ENCODE measurements around the gene CEP350. TPM values are rescaled to one million over a fixed set of nuclear protein-coding genes. Genes with fewer than 3 reads are reported as not detected.
"Not testable (repeated sequence)": the region's sequence is repeated elsewhere in the genome, so short reads cannot be mapped to it uniquely, and the experiment has no call there.

CEP350 gene
- total RNA-seq, 1 experiment from 2014 or later, result 42.2 TPM

- H3K4me3 ChIP-seq (ENCODE audit: low read depth, low read length, poor library complexity, severe bottlenecking), result peak overlapping the region; percentile 97
- BruUV-seq (replicated peaks), result no TSS peak
- POLR2A ChIA-PET (ENCODE audit: low non-redundant PET), result no interaction called here
- H3K27me3 ChIP-seq (replicated peaks; ENCODE audit: insufficient read depth, low read depth, low read length, poor library complexity), result no peaks in the 10 kb centered on the region
- CTCF ChIA-PET, result no interaction called here
- H3K27ac ChIP-seq (ENCODE audit: low read depth, low read length, poor library complexity, severe bottlenecking), result peak overlapping the region; percentile 96
- no peaks in the 10 kb centered on the region for H3K9me3 ChIP-seq (ENCODE audit: low read depth, low read length, poor library complexity, severe bottlenecking)
- peaks cover 27% of the 10 kb centered on the region for H3K4me1 ChIP-seq (ENCODE audit: insufficient read depth, low read length, poor library complexity, severe bottlenecking)
- TF ChIP-seq CTCF (conservative IDR thresholded peaks at IDR 0.05; ENCODE audit: low read depth, low read length) (no peak), EZH2 (IDR thresholded peaks at IDR 0.05; ENCODE audit: borderline replicate concordance, low read depth, low read length, poor library complexity, severe bottlenecking) (no peak)
- H3K36me3 ChIP-seq (ENCODE audit: insufficient read depth, low read length, poor library complexity, severe bottlenecking), result no peaks in the 10 kb centered on the region
- peak; percentile 47 for DNase-seq (ENCODE audit: low spot score)
- intact Hi-C loops (cut with micrococcal nuclease; ENCODE audit: unreplicated experiment), result loop anchor here (10.0 kb wide), 1 partner anchor 210 kb away; no protein-coding TSS in a partner anchor
Observed at GRCh38 chr1:179955287-179955680, 674 bp downstream of the CEP350 start.

- H3K9me3 ChIP-seq (ENCODE audit: low read depth, low read length, poor library complexity, severe bottlenecking), result no peaks in the 10 kb centered on the region
- TF ChIP-seq EZH2 (IDR thresholded peaks at IDR 0.05; ENCODE audit: borderline replicate concordance, low read depth, low read length, poor library complexity, severe bottlenecking) (no peak), CTCF (conservative IDR thresholded peaks at IDR 0.05; ENCODE audit: low read depth, low read length) (no peak)
- no peak overlapping the region for H3K27ac ChIP-seq (ENCODE audit: low read depth, low read length, poor library complexity, severe bottlenecking)
- H3K36me3 ChIP-seq (ENCODE audit: insufficient read depth, low read length, poor library complexity, severe bottlenecking), result no peaks in the 10 kb centered on the region
- H3K27me3 ChIP-seq (replicated peaks; ENCODE audit: insufficient read depth, low read depth, low read length, poor library complexity), result no peaks in the 10 kb centered on the region
- peak overlapping the region; percentile 97 for H3K4me3 ChIP-seq (ENCODE audit: low read depth, low read length, poor library complexity, severe bottlenecking)
- H3K4me1 ChIP-seq (ENCODE audit: insufficient read depth, low read length, poor library complexity, severe bottlenecking), result peaks cover 27% of the 10 kb centered on the region
- CTCF ChIA-PET, result no interaction called here
- POLR2A ChIA-PET (ENCODE audit: low non-redundant PET), result no interaction called here
- intact Hi-C loops (cut with micrococcal nuclease; ENCODE audit: unreplicated experiment), result loop anchor here (10.0 kb wide), 1 partner anchor 209 kb away; no protein-coding TSS in a partner anchor
- BruUV-seq (replicated peaks), result TSS peak; percentile 58
- DNase-seq (ENCODE audit: low spot score), result no peak
Observed at GRCh38 chr1:179955731-179956130, 1.1 kb downstream of the CEP350 start.

GRCh38 chr1:179958359-179958758 lies 3.7 kb downstream of the CEP350 start:
- Histone ChIP-seq H3K9me3 (ENCODE audit: low read depth, low read length, poor library complexity, severe bottlenecking) (no peaks in the 10 kb centered on the region), H3K27ac (ENCODE audit: low read depth, low read length, poor library complexity, severe bottlenecking) (no peak overlapping the region), H3K36me3 (ENCODE audit: insufficient read depth, low read length, poor library complexity, severe bottlenecking) (no peaks in the 10 kb centered on the region), H3K4me3 (ENCODE audit: low read depth, low read length, poor library complexity, severe bottlenecking) (no peak overlapping the region), H3K27me3 (replicated peaks; ENCODE audit: insufficient read depth, low read depth, low read length, poor library complexity) (no peaks in the 10 kb centered on the region), H3K4me1 (ENCODE audit: insufficient read depth, low read length, poor library complexity, severe bottlenecking) (peaks cover 25% of the 10 kb centered on the region)
- ChIA-PET POLR2A (ENCODE audit: low non-redundant PET) (no interaction called here), CTCF (no interaction called here)
- intact Hi-C loops (cut with micrococcal nuclease; ENCODE audit: unreplicated experiment), result loop anchor here (10.0 kb wide), 1 partner anchor 206 kb away; no protein-coding TSS in a partner anchor
- no TSS peak for BruUV-seq (replicated peaks)
- no peak for DNase-seq (ENCODE audit: low spot score)
- TF ChIP-seq EZH2 (IDR thresholded peaks at IDR 0.05; ENCODE audit: borderline replicate concordance, low read depth, low read length, poor library complexity, severe bottlenecking), result no peak

- DNase-seq (ENCODE audit: low spot score); CTCF ChIA-PET; intact Hi-C loops (cut with micrococcal nuclease; ENCODE audit: unreplicated experiment); H3K27me3 ChIP-seq (replicated peaks; ENCODE audit: insufficient read depth, low read depth, low read length, poor library complexity); POLR2A ChIA-PET (ENCODE audit: low non-redundant PET); BruUV-seq (replicated peaks); H3K36me3 ChIP-seq (ENCODE audit: insufficient read depth, low read length, poor library complexity, severe bottlenecking); H3K27ac ChIP-seq (ENCODE audit: low read depth, low read length, poor library complexity, severe bottlenecking); H3K4me3 ChIP-seq (ENCODE audit: low read depth, low read length, poor library complexity, severe bottlenecking); H3K9me3 ChIP-seq (ENCODE audit: low read depth, low read length, poor library complexity, severe bottlenecking): not testable (repeated sequence)
- H3K4me1 ChIP-seq (ENCODE audit: insufficient read depth, low read length, poor library complexity, severe bottlenecking), result peaks cover 11% of the 10 kb centered on the region
Observed at GRCh38 chr1:179962168-179962567, 7.6 kb downstream of the CEP350 start.
